Measurements from ENCODE around the gene TAF1C.

GRCh38 chr16:84223456-84223855 lies 36.6 kb upstream of the TAF1C start:
- TF ChIP-seq MEF2B (IDR thresholded peaks at IDR 0.05; ENCODE audit: partially characterized antibody, poor library complexity, severe bottlenecking) (no peak), IRF5 (IDR thresholded peaks at IDR 0.05; ENCODE audit: borderline replicate concordance) (no peak), ATF3 (IDR thresholded peaks at IDR 0.05; ENCODE audit: borderline replicate concordance, extremely low read depth, low read depth, low read length) (no peak), ASH2L (IDR thresholded peaks at IDR 0.05; ENCODE audit: borderline replicate concordance, low read depth) (no peak), RAD21 (IDR thresholded peaks at IDR 0.05; ENCODE audit: insufficient read depth, low read depth, low read length) (no peak), JUNB (IDR thresholded peaks at IDR 0.05) (no peak), CEBPZ (IDR thresholded peaks at IDR 0.05; ENCODE audit: low read depth, low read length) (no peak), MAX (IDR thresholded peaks at IDR 0.05; ENCODE audit: low read depth, low read length) (no peak)
